Upper lobe of left lung (tissue), 6 donors: ENCODE measurements around the gene LAMA5. TPM values are rescaled to one million over a fixed set of nuclear protein-coding genes. Genes with fewer than 3 reads are reported as not detected.

ENCODE experiments used
- ATAC-seq, 2 donors: fragments of 200-7000 bp; cut with Tn5 transposase; one replicate each; pipeline ENCODE4 v1.9.1; 2022; ENCODE audit warnings: mild to moderate bottlenecking in 2 of 2, moderate library complexity in 2 of 2; ENCODE audit not compliant: low FRiP score in 2 of 2
- DNase-seq, 2 donors: peaks; one replicate each; pipeline ENCODE4 v3.0.0-alpha.2; 2019 to 2020
- H3K27ac ChIP-seq, 4 donors: fragments of 200-600 bp; sonication (generic); one replicate each; pipeline ENCODE4 v1.5.1; 2016 to 2019
- H3K27me3 ChIP-seq, 4 donors: fragments of 200-600 bp; sonication (generic); one replicate each; pipeline ENCODE4 v1.5.1; 2017 to 2019
- H3K36me3 ChIP-seq, 4 donors: fragments of 200-600 bp; sonication (generic); one replicate each; pipeline ENCODE4 v1.5.1; 2016 to 2019
- H3K4me1 ChIP-seq, 4 donors: fragments of 200-600 bp; sonication (generic); one replicate each; pipeline ENCODE4 v1.5.1; 2018 to 2019
- H3K4me3 ChIP-seq, 4 donors: fragments of 200-600 bp; sonication (generic); one replicate each; pipeline ENCODE4 v1.5.1; 2017 to 2019; ENCODE audit warnings: mild to moderate bottlenecking in 2 of 4, moderate library complexity in 1 of 4
- H3K9me3 ChIP-seq, 4 donors: fragments of 200-600 bp; sonication (generic); one replicate each; pipeline ENCODE4 v1.5.1; 2018 to 2019
- EP300 ChIP-seq, 4 donors: sonication (generic); formaldehyde crosslinking; IDR thresholded peaks; one replicate each; pipeline ENCODE4 v1.5.1; 2017; ENCODE audit warnings: antibody characterized with exemption in 4 of 4, control low read depth in 2 of 4
- POLR2A ChIP-seq, 4 donors: fragments of 450-650 bp; IDR thresholded peaks; one replicate each; pipeline ENCODE4 v1.5.1; 2016 to 2017; ENCODE audit warnings: antibody characterized with exemption in 4 of 4, mild to moderate bottlenecking in 2 of 4
- POLR2AphosphoS5 ChIP-seq, 2 donors: sonication (generic); formaldehyde crosslinking; IDR thresholded peaks; one replicate each; pipeline ENCODE4 v1.5.1; 2017; ENCODE audit warnings: antibody characterized with exemption in 2 of 2
- WGBS, 2 donors: methylation state at CpG; one replicate each; pipeline ENCODE4 v1.1.5; 2017 to 2018; 5-methylcytosine and 5-hydroxymethylcytosine counted together
- total RNA-seq, 6 donors: library from RNA; depleted of rRNA in 4 of 6; stranded (reverse); fragments of >200 nt in 4 of 6; gene quantifications; one replicate each; pipeline versions ENCODE4 v1.1.0 to v1.2.1, GENCODE V29; 2016 to 2021
- TF ChIP-seq, protein P1 (sequence below), 6 experiments: fragments of 450-650 bp in 4 of 6; fragments of 200-600 bp in 2 of 6; sonication (generic) in 2 of 6; IDR thresholded peaks; one replicate each; pipeline ENCODE4 v1.5.1; 2016 to 2019; ENCODE audit warnings: antibody characterized with exemption in 6 of 6
- donor health status: DM: no; HTN: no; CAD: no; lungs with moderate emphysema.
- donor health status: DM: no; HTN: yes; CAD: no; lungs with severe emphysema.

The LAMA5 gene
- total RNA-seq, 6 donors from 2014 or later: 176 to 1,019 (median 307) TPM

DNA sequence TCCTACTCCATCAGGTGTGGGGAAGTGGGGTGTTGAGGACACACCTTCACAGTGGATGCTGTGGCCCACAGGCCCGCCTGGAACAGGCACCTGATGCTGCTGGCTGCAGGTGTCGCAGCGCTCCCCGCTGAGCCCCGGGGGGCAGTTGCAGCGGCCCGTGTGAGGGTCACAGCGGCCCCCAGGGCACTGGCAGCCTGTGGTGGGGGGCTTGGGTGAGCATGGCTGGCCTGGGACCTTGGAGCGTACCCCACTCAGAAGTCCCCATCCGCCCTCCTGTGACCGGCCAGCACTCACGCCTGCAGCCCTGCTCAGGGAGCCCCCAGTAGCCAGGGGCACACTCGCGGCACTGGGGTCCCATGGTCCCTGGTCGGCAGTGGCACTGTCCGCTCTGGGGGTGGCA is 45.1 kb downstream of the LAMA5 start:
- WGBS, 2 donors: 95 to 96% methylated on average over 4 to 16 of the region's 16 CpGs
- Histone ChIP-seq H3K9me3 (no peaks in the 10 kb centered on the region), H3K4me1 (no peaks in the 10 kb centered on the region), H3K4me3 (no peak overlapping the region), H3K27ac (peak overlapping the region in 1 of 4 donors; percentile 23), H3K27me3 (no peaks in the 10 kb centered on the region), H3K36me3 (peaks cover 23 to 87% (median 80%) of the 10 kb centered on the region in 4 donors)
- DNase-seq: peak in 1 of 2 donors; percentile 79
- ATAC-seq: no peak
- TF ChIP-seq POLR2AphosphoS5 (IDR thresholded peaks at IDR 0.05) (no peak), POLR2A (IDR thresholded peaks at IDR 0.05) (no peak), EP300 (IDR thresholded peaks at IDR 0.05) (no peak)
- TF ChIP-seq, protein P1, sequence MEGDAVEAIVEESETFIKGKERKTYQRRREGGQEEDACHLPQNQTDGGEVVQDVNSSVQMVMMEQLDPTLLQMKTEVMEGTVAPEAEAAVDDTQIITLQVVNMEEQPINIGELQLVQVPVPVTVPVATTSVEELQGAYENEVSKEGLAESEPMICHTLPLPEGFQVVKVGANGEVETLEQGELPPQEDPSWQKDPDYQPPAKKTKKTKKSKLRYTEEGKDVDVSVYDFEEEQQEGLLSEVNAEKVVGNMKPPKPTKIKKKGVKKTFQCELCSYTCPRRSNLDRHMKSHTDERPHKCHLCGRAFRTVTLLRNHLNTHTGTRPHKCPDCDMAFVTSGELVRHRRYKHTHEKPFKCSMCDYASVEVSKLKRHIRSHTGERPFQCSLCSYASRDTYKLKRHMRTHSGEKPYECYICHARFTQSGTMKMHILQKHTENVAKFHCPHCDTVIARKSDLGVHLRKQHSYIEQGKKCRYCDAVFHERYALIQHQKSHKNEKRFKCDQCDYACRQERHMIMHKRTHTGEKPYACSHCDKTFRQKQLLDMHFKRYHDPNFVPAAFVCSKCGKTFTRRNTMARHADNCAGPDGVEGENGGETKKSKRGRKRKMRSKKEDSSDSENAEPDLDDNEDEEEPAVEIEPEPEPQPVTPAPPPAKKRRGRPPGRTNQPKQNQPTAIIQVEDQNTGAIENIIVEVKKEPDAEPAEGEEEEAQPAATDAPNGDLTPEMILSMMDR (IDR thresholded peaks at IDR 0.05): no peak

DNA sequence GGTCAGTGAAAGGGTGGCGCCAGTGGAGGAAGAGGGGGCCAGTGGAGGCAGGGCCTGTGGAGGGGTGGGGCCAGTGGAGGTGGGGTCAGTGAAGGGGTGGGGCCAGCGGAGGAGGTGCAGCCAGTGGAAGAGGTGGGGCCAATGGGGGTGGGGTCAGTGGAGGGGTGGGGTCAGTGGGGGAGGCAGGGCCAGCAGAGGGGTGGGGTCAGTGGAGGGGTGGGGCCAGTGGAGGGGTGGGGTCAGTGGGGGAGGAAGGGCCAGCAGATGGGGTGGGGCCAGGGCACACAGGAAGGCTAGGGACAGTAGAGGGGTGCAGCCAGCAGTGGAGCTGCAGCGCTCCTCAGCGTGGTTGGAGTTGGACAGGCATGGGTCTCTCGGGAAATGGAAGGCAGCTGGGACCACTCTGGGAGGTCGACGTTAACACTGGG is 45.6 kb downstream of the LAMA5 start:
- H3K27me3 ChIP-seq: no peaks in the 10 kb centered on the region
- ATAC-seq: no peak
- H3K27ac ChIP-seq: peak overlapping the region in 1 of 4 donors; percentile 23
- H3K9me3 ChIP-seq: no peaks in the 10 kb centered on the region
- no peak overlapping the region for H3K4me3 ChIP-seq
- H3K4me1 ChIP-seq: no peaks in the 10 kb centered on the region
- WGBS, 2 donors: 90 to 92% methylated on average over 5 of the region's 7 CpGs
- peaks cover 24 to 87% (median 80%) of the 10 kb centered on the region in 4 donors for H3K36me3 ChIP-seq
- no peak for DNase-seq
- no peak for TF ChIP-seq POLR2A (IDR thresholded peaks at IDR 0.05)
- no peak for TF ChIP-seq POLR2AphosphoS5 (IDR thresholded peaks at IDR 0.05)
- TF ChIP-seq EP300 (IDR thresholded peaks at IDR 0.05): no peak
- TF ChIP-seq, protein P1 (IDR thresholded peaks at IDR 0.05): no peak

DNA sequence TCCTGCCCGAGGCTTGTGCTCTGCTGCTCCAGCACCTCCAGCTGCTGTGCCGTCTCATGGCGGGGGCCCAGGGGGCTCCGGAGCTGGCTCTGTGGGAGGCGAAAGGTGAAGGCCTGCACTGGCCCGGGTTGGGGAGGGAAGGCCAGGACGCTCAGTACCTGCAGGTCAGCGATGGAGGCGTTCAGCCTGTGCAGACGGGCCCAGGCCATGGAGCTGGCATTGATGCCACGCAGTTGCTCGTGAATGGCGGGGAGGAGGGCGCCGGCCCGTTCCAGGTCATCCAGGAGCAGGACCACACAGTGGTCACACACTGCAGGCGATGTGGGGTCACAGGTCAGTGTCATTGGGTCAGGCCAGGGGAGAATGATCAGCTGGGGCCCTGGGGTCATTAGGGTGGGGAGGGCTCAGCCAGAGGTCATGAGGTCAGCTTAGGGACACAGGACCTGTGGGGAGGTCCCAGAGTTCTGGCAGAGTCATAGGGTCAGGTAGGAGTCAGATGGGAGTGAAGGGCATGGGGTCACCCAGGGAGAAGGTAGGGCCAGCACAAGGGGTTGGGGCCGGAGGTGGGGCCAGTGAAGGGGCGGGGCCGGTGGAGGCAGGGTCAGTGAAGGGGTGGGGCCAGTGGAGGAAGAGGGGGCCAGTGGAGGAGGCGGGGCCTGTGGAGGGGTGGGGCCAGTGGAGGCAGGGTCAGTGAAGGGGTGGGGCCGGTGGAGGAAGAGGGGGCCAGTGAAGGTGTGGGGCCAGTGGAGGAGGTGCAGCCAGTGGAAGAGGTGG is 46.3 kb downstream of the LAMA5 start:
- H3K36me3 ChIP-seq: peaks cover 29 to 87% (median 81%) of the 10 kb centered on the region in 4 donors
- WGBS, 2 donors: 88 to 90% methylated on average over 16 to 19 of the region's 22 CpGs
- ATAC-seq: peak in 1 of 2 donors; percentile 5

DNA sequence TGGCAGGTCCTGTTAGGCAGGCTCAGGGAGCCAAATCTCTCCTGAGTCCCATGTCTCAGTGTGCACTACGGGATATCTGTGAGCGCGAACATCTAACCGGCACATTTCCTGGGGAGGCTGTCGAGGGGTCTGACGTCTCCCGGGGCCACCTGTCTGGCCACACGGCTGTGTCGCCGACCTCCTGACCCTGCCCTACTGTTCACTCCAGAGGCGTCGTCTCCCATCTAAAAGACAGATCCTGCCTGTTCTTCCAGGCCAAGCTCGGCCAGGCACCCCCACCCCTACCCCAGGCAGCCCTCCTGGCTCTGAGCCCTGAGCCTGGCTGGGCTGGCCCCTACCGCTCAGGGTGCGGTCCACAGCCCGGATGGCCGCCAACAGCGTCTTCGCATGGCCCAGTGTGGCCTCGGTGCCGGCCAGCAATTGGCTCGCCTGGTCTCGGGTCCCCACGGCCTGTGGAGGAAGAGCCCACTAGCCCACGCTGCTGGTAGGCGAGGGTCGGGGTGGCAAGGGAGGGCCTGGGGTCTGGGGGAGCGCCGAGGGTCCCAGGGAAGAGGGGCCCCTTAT is 47.7 kb downstream of the LAMA5 start:
- WGBS, 2 donors: 88 to 89% methylated on average over 26 to 29 of the region's 29 CpGs
- TF ChIP-seq, protein P1 (IDR thresholded peaks at IDR 0.05): no peak
- TF ChIP-seq POLR2A (IDR thresholded peaks at IDR 0.05): no peak
- no peak for TF ChIP-seq EP300 (IDR thresholded peaks at IDR 0.05)
- no peak for TF ChIP-seq POLR2AphosphoS5 (IDR thresholded peaks at IDR 0.05)
- DNase-seq: peak in 1 of 2 donors; percentile 82
- H3K27ac ChIP-seq: peak overlapping the region in 2 of 4 donors; percentile 7 to 15
- no peak overlapping the region for H3K4me3 ChIP-seq
- ATAC-seq: peak in 1 of 2 donors; percentile 64
- no peaks in the 10 kb centered on the region for H3K27me3 ChIP-seq
- no peaks in the 10 kb centered on the region for H3K4me1 ChIP-seq
- H3K9me3 ChIP-seq: no peaks in the 10 kb centered on the region
- peaks cover 25 to 87% (median 81%) of the 10 kb centered on the region in 4 donors for H3K36me3 ChIP-seq

More for the DNA sequence above, 46.3 kb downstream of the LAMA5 start:
- no peaks in the 10 kb centered on the region for H3K27me3 ChIP-seq
- no peaks in the 10 kb centered on the region for H3K4me1 ChIP-seq
- no peaks in the 10 kb centered on the region for H3K9me3 ChIP-seq
- TF ChIP-seq, protein P1 (IDR thresholded peaks at IDR 0.05): no peak
- TF ChIP-seq POLR2AphosphoS5 (IDR thresholded peaks at IDR 0.05): no peak
- TF ChIP-seq EP300 (IDR thresholded peaks at IDR 0.05): no peak
- no peak for TF ChIP-seq POLR2A (IDR thresholded peaks at IDR 0.05)
- no peak overlapping the region for H3K4me3 ChIP-seq
- peak overlapping the region in 2 of 4 donors; percentile 18 to 27 for H3K27ac ChIP-seq
- DNase-seq: peak in 1 of 2 donors; percentile 83
